ENCODE results near the gene ROPN1L.

The ROPN1L gene

DNA sequence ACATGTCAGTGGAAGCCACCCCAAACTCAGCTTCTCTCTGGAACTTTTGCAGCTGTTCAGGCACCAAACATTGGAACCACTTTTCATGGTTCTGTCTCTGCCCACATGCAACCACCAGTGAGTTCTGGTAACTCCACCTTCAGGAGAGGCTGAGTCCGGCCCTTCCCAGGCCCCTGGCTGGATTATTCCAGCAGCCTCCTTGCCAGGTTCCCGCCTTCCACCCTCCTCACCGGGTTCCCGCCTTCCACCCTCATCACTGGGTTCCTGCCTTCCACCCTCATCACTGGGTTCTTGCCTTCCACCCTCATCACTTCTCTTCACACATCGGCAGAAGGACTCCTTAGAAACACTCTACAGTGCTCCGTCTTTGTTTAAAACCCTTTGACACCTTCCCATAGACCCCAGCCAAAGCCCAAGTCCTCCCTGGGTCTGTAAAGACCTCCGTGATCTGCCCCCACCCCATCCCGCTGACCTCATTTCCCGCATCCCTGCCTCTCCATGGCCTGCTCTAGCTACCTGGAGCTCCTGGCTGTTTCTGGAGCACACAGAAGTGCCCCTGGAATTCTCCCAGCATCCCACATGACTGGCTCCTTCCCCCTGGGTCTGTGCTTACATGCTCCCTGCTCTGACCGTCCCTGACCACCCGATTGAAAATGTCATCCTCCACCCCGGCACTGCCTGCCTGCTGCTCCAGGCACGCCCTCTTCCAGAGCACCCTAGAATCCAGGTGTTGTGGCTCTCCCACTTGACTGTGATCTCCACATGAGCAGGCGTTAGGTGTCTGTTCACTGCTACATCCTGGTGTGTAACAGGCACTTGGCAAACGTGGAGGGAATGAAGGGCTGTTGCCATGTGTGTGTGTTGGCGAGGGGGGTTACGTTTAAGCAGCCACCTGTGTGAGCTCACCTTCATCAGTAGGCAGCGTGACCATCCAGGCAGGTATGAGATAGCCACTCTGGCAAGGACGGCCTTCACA, 17.7 kb downstream of the ROPN1L start:
- DNase-seq = no peak

DNA sequence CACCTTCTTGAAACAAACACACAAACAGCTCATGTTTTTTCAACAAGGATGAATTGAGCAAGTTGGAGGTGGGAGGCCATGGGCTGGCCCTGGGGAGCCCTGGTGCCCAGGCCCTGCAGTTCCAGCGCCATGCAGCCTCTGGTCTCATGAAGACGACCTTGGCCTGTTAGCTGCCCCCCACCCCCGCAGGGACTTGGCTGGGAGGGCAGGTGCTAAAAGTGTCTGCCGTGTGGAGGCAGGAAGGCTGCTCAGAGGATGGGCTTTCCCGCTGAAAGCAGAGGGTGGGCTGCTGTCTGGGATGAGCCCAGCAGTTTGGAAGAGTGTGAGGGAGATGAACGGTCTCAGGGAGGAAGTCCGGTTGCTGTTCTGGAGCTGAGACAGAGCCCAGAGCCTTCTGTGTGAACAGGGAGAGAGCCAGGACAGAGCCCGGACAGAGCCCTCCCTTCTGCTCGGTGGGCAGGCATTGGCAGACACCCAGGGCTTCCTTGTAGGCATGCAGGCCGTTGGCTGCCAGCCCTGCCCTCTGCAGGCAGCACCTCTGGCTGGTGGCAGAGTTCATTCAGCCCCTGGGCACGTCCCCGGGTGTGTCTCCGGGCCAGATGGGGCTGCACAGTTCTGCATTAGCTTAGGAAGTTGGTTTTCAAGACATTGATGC, 18.7 kb downstream of the ROPN1L start:
- DNase-seq = no peak

DNA sequence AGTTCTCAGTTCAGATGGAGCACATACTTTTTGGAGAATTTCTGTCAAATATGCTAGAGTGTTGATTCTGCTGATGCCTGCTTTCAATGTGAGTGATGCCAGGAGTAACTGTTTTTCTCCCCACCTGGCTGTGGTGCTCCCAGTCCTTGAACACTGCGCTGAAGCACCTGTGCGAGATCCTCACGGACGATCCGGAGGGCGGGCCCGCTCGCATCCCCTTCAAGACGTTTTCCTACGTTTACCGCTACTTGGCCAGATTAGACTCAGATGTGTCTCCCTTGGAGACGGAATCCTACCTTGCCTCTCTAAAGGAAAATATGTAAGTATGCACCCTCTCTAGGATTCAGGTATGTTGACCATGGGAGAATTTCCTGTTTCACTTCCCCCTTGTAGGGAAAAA, 19.4 kb downstream of the ROPN1L start:
- DNase-seq = no peak

DNA sequence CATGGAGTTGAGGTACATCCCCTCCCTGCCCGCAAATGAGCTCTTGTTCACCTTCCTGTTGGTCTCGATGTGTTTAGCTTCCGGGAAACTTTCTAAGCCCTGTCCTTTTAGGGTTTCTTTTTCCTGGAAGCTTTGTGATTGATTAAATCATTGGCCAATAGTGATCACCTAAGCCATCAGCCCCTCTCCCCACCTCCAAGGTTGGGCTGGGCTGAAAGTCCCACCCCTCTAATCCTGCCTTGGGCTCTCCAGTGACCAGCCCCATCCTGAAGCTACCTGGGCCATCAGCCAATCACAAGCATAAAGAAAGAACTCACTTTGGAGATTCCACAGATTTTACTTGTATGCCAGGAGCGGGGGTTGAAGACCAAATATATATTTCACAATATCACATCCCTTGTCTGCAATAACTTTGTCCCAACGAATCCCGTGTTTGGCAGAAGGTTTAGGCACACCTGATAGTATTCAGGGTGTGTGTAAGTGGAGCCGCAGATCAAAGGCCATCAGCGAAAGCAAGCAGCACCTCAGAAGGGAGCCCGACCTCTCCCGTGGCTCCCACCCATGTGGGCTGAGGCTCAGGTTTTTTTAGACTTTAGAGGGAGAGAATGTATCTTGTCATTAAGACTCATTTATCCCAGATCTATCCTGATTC, 20.4 kb downstream of the ROPN1L start:
- no peak for DNase-seq

DNA sequence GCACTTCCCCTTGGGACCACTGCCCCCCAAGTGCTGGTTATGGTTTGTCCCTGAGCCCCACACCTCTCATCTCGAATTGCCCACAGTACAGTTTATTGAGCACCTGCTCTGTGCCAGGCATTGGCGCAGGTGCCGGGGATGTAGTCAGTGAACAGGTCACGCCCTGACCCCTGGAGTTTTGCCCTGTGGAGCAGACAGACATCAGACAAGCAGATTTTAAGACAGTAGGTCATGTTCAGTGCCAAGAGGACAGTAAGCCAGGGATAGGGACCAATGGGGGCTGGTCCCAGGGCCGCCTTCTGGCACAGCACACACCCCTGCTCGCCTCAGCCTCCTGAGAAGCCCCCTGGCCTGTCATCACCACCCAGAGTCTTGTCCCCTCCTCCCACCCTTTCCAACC, 21.9 kb downstream of the ROPN1L start:
- no peak for DNase-seq

DNA sequence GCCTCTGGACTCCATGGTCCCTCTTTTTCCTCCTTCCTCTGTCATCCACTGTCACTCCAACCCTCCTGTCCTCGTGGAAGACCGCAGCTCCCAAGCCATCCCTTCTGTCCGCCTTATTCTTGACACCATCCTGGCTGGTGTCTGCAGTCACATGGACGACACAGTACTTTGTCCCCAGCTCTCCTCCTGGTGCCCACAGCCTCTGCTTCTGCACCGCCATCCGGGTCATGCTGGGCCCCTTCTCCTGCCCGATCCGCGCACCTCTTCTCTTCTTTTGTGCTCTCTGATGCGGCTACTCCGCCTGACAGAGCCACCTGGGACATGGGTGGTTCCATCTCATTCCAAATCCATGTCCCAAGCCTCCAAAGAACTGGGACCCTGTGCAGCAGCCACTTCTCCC, 22.5 kb downstream of the ROPN1L start:
- no peak for DNase-seq

DNA sequence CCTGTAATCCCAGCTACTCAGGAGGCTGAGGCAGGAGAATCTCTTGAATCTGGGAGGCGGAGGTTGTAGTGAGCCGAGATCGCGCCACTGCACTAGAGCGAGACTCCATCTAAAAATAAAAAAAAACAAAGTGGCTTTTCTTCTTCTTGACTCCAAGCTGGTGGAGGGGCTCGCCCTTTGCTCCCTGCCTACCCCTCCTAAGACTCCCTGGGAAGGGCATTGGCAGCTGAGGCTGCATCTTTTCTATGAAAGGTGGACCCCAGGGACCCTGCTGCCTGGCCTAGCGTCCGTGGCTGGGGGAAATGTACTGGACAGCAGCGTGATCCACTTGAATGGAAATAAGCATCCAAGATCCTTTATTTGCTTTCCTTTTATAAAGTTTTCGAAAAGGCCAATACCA, 24.0 kb downstream of the ROPN1L start:
- DNase-seq = no peak

DNA sequence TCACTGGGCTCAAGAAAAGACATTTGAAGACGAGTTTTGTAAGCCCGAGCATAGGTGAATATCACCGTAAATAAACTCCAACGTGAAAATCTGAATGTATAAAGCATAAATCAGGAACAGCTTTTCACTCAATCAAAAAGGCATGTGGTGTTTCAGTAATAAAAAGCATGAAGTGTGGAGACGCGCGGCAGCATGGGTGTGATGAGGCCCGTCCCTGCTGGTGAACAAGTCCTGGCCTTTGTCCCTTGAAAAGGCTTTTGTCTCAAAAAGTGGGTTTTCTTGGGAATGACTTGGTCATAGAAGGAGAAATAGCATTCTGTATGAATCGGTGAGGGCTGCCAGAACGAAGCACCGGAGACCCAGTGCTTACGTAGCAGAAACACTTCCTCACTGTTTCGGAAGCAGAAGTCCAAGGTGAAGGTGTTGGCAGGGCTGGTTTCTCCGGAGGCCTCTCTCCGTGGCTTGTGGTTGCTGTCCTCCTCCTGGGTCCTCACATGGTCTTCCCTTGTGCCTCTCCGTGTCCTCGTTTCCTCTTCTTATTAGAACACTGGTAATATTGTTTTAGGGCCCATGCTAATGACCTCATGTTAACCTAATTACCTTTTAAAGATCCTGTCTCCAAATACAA, 24.9 kb downstream of the ROPN1L start:
- no peak for DNase-seq

DNA sequence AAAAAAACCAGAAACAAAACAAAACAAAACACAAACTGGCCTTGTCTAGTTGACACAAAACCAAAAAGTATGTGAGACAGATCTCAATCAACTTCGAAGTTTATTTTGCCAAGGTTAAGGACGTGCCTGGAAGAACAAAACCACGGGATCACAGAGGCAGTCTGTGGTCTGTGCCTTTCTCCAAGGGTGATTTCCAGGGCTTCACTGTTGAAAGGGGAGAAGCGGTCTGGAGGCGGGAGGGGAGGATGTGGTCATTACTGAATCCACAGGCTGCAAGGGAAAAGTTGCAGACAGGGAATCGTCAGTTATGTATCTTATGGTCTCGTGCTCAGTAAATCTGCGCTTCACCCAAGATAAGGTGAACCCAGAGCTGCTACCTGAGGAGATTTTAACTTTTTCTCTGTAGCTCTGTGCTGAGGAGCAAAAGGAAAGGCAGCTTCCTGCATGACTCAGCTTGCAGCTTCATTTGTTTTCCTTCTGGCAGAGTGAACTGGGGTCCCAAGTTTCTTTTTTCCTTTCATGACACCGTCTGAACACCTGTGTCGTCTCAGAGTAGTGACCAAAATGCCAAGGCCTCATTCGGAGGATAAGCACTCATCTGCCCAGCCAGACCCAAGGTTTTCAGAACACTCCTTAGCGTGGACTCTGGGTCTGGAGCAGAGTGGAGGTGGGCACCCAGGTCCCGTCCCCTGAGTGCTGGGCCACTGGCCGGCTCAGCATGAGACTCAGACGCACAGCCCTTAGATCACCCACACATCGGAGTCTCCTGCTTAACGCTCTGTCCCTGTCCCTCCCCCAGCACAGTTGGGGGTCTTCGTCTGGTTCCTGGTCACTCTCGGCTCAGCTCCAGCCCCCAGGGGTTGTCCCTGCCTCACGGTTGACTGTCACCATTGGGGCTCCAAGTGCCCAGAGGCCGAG, 25.9 kb downstream of the ROPN1L start:
- no peak for DNase-seq

DNA sequence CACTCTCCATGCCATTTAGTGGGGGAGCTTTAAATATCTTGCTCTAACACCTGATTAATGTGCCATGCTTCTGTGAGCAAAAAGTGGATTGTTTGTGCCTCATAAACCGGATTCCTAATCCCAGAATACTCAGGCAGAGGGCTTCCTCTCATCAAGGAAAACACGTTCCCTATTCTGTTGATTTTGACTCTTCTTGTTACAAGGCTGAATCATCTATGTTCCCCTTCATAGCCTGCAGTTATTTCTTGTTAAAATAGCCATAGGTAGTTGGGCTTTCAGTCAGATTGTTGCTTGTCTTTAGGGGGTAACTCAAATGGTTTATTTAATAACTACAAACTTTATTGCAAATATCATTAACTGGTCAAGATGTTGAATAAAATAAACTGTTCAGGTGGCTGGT, 26.6 kb downstream of the ROPN1L start:
- DNase-seq = no peak

DNA sequence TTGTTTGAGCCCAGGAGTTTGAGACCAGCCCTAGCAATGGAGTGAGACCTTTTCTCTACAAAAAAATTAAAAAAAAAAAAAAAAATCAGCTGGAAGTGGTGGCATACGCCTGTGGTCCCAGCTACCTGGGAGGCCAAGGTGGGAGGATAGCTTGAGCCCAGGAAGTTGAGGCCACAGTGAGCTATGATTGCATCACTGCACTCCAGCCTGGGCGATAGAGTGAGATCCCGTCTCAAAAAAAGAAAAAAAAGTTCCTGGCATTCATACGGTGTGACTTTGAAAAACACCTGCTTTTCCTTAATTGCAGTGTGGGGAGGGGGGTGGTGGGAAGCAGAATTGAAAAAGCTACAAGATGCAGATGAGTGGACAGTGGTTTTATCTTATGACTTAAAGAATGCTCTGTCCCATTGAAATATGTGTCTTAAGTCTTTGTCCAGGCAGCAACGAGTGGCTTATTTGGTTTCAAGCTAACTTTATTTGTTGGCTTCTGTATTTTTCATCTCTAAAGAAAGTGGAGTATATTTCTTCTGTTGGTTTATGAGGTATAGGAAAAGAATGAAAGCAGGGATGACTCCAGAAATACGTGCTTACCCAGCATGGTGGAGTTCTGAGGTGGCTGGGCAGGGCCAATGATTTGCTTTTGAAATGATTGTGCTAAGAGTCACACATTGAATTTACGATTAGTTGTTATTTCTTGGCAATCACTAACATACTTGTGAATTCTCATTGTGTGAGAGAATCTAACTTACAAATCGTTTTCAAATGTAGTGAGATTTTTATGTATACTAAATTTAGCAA, 27.8 kb downstream of the ROPN1L start:
- DNase-seq = no peak

DNA sequence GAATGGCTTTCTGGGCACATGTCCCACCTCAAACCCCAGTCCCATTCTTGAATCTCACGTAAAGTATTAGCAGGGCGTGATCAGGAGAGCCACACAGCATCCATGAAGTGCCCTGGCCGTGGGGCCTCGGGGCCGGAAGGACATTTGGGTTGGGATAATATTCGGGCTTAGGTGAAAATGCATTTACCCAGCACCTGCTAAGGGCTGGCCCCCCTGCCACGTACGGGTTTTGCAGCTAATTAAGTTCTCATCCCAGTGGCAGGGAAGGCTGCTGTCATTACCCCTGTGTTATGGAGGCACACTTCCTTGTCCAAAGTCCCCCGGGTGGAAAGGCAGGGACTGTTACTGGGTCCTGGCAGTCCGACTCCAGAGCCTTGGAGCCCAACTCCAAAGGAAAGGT, 29.0 kb downstream of the ROPN1L start:
- no peak for DNase-seq

DNA sequence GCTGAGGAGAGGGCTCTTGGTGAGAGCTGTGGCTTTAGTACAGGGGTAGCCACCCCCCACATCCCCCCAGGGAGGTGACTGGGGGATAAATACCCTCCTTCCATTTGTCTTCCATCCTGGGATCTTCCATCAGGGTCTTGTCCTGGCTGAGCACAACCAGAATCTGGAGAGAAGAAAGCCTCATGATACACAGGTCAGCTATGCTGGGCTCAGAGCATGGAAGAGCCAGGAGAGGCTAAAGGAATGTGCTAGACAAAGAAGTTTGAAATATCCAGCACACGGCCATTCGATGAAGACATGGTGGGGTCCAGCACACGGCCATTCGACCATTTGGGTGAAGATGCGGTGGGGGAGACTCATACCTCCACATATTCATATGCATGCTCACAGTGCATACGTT, 30.0 kb downstream of the ROPN1L start:
- no peak for DNase-seq

DNA sequence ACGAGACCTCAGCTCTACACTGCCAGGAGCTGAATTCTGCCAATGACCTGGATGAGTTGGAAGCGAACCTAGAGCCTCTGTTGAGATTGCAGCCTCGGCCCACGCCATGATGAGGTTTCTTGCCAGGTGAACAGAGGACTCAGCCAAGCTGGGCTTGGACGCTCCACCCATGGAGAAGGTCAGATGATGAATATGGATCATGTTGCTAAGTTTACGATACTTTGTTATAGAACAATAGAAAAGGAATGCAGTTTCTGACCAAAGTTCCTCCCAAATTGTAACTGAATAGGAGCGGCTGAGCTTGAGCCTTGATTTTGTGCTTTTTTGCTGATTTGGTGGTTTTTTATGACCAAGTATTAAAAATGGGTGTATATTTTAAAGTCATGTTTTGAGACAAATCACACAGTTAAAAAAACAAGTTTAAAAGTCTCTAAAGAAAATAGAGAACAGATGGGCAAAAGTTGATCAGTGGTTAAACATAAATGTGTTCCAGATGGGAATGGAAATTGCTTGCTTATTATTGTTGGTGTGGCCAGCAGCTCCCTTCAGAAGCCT, 32.9 kb downstream of the ROPN1L start:
- no peak for DNase-seq

DNA sequence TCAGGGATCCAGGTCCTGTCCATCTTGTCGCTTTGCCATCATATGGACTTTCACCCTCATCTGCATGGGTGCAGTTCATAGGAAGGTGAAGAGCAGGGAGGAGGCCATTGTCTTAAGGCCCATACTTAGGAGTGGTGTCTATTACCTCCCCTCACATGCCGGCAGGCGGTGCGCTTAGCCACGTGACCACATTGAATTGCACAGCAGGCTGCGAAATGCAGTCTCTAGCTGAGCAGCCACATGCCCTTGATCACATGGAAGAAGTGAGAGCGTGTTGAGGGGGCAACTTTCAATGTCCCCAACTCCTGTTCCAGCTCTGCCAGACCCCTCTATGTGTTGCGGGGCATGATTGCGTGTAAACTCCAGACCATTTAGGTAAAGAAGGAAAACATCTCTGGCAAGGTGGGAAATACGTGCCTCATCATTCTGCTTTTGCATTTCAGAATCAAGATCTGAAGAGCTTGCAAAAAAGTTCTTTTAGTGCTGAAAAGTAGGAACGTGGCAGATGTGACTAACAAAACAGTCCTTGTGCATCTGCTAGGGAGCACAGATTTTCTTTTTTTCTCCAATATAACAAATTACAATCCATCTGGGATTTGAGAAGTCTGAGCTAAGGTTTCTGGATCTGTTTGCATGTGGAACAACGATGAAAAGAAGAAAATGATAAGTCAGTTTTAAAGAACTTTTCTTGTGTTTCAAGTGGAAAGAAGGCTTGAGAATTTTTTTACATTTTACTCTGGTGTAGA, 34.4 kb downstream of the ROPN1L start:
- no peak for DNase-seq

DNA sequence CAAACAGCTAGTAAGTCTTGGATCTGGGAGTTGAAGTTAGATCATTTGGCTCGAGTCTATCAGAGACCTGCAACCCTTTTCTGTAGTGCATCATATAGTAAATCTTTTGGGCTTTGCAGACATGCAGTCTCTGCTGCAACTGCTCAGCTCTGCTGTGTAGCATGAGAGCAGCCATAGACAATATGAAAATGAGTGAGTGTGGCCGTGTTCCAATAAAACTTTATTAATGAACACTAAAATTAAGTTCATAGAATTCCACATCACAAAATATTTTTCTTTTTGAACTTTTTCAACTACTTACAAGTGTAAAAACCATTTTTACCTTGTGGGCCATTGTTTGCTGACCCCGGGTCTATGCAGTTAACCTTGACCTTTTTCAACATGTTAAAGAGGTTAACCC, 35.2 kb downstream of the ROPN1L start:
- DNase-seq = no peak

DNA sequence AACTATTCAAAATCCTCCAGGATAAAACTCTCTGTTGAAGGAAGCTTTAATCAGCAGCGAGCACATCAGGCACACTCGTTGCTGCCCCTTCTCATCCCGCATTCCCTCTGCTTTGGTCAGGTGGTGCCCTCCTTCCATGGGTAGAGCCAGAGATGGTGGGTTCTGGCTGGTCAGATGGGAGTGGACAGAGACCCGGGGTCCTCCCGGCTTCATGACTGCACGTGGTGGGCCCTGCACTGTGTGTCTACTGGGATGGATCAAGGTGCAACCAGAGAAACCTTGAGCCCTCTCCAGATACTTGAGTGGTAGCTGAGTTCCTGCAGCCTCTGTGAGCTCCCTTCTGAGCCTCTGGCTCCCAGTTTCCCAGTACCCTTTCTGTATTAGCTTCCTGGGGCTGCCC, 36.3 kb downstream of the ROPN1L start:
- DNase-seq = no peak

DNA sequence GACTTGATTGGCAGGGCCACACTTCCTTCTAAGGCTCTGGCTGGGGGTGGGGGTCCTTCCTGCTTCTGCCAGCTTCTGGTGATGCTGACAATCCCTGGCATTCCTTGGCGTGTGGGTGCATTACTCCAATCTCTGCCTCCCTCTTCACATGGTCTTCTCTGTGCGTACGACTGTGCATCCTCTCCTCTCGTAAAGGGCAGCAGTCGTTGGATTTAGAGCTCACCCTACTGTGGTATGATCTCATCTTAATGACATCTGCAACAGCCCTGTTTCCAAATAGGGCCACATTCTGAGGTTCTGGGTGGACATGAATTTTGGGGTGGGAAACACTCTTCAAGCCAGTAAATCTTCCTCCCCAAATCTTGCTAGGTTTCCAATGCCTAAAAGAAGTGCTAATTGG, 36.8 kb downstream of the ROPN1L start:
- DNase-seq = no peak

DNA sequence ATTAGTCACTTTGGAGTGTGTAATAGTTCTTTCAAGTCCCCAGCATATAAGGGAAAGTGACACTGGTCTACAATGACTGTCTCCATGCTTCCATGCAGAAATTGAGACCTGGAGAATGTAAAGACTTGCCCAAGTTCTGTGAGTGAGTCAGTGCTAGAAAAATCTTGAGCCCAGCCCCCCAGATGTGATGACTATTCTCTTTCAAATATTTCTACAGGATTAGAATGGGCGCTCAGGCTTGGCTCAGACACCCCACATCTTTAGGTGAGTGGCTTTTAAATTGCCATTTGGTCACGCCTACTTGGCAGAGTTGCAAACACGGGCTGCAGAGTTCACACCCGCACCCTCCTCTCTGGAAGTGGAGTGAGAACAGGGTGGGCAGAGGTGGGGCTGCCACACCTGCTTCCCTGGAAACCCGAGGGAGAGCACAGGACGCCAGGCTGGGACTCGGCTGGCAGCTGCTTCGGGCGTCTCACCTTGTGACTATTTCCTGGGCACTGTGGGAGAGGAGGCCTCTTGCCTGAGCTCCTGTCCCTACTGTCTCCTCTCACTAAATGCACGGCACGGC, 37.6 kb downstream of the ROPN1L start:
- DNase-seq = no peak
